GM19099 (cell line): ENCODE results near the gene LIME1.

Experiments used
- POLR2A ChIP-seq: IDR thresholded peaks from 3 replicates; pipeline ENCODE4 v1.6.1; 2011; ENCODE audit warnings: low read depth; ENCODE audit not compliant: insufficient read length; ENCODE audit errors: extremely low read depth

Gene LIME1

DNA sequence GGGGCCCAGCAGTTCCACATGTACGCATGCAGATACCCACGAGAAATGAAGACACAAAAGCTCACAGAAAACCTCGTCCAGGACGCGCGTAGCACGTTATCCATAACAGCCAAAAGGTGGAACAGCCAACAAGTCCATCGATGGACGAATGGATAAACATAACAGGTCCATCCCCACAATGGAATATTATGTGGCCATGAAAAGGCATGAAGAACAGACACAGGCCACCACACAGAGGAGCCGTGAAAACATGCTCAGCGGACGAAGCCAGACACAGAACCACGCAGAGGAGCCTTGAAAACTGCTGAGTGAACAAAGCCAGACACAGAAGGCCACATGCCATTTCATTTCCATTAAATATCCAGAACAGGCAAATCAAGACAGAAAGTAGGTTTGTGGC is 41.1 kb downstream of the LIME1 start:
- no peak for TF ChIP-seq POLR2A

DNA sequence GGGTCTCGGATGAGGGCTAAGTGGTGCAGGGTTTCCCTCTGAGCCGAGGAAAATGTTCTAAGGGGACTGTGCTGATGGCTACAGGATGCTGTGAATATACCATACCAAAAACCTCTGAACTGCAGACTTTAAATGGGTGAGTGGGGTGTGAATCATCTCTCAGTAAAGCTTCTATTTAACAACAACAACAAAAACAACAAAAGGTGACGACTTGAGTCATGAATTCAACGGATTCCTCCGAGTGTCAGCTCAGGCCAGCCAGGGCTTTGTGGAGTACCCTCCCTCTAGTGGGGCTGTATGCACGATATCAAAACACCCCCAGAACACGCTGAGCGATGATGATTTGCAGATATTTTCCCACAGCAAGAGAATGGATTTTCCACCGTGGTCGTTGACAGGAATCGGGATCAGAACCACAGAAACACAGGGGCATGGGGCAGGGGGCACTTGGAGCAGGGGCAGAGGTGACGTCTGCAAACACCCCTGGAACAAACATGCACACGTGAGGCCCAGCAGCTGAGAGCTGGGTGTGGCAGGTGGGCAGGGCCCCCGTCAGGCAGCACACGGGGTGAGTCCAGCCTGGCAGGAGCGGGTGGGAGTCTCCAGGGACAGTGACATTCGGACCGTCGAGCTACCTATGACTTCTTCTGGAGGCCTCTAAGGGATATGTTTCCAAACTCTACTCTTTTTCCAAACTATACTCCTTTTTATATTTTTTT is 41.7 kb downstream of the LIME1 start:
- no peak for TF ChIP-seq POLR2A

DNA sequence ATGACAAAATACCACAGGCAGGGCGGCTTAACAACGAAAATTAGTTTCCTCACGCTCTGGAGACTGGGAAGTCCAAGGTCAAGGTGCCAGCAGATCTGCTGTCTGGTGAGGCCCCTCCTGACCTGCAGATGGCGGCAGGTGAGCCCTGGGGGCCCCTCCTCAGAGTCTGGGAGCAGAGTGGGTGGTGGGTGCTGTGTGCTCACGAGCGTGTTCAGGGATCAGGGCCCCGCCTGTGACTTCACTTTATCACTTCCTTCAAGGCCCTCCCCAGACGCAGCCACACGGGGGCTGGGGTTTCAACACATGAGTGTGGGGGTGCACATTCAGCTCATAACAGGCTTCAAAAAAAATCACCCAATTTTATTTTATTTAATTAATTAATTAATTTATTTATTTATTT is 42.4 kb downstream of the LIME1 start:
- no peak for TF ChIP-seq POLR2A

DNA sequence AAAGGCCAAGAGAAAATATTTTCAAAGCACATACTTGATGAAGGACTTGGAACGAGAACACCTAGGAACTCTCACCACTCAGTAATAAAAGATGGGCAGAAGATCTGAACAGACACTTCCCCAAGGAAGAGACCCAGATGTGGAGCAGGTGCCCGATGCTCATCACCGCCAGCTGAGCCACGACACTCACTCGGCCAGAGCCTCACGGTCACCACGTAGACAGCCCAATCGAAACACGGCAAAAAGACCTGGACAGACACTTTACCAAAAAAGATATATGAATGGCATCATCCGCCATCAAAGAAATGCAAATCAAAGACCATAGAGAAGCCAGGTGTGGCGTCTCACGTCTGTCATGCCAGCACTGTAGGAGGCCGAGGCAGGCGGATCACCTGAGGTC is 44.7 kb downstream of the LIME1 start:
- TF ChIP-seq POLR2A: no peak

DNA sequence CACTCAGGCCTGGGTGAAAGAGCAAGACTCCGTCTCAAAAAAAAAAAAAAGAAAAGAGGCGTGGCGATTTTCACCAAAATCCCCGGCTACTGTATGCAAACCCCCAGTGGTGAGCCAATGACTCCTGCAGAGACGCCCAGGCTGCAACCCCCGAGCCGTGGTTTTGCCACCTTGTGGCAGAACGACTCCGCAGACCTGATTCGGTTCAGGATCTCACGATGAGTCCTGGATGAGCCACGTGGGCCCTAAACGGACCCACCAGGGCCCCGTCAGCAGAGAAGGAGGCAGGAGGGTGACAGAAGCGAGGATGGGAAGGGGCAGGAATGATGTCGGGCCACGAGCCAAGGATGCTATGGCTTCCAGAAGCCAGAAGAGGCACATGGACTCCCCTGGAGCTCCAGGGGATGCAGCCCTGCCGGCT is 45.6 kb downstream of the LIME1 start:
- TF ChIP-seq POLR2A: no peak

DNA sequence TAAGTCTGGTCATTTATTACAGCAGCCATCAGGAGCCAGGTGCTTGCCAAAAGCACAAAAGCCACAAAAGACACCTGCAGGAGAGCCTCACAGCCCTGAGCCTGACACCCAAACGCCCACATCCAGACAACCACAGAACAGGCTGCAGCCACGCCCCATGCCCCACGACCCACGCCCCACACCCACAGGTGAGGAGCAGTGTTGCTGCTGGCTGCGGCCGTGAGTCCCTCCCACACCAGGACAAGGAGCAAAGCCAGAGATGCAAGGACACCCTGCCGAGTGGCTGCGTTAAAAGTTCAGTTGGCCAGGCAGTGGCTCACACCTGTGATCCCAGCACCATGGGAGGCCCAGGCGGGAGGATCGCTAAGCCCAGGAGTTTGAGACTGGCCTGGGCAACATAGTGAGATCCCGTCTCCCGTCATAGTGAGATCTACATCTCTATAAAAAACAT is 46.1 kb downstream of the LIME1 start:
- no peak for TF ChIP-seq POLR2A

DNA sequence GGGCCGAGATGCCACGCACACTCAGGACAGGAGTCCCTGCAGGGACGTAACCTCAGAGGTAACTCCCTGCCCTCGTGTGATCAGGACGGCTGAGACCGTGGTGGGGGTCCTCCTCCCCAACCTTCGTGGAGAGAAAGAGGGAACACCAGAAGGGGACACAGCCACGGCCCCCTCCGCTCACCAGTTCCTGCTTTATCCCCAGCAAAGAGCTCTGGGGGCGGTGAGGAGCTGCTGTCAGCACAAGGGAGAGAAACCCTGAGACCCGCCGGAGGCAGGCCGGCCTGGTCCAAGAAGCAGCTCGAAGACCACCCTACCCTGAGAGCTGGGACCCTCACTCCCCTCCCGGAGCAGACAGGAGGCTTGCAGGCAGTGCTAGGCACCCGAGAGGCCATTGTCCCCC is 47.5 kb downstream of the LIME1 start:
- TF ChIP-seq POLR2A: no peak

DNA sequence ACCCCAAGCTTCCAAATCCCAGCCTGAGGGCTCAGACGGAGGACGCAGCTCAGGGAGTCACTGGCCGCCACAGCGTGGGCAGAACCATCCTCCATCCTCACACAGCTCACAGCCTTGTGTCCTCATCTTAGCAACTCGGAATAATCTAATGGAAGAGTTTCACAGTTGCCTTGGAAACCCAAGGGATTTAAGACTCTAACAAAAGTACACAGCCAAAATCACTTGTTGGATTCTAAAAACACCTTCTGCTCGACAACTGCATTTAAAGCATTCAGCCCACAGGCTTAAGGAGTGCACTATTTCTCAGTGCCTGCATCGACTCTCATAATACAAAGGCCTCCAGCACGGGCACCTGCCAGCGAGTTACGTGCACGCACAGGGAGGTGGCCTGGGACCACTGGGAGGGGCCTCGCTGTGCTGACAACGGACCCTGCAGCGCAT is 49.2 kb downstream of the LIME1 start:
- no peak for TF ChIP-seq POLR2A

DNA sequence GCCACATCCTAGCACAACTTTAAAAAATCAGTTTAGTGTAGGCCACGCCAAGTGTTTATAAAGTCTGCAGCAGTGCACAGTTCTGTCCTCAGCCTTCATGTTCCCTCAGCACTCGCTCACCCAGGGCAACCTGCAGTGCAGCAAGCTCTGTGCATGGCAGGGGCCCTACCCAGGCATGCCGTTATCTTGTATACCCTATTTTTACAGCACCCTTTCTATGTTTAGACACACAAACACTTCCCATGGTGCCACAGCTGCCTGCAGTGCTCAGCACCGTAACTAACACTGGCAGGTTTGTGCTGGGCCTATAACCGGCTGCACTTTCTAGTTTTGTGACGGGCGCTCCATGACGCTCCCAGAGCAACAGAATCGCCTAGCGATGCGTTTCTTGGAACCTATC is 50.8 kb downstream of the LIME1 start:
- TF ChIP-seq POLR2A: no peak

DNA sequence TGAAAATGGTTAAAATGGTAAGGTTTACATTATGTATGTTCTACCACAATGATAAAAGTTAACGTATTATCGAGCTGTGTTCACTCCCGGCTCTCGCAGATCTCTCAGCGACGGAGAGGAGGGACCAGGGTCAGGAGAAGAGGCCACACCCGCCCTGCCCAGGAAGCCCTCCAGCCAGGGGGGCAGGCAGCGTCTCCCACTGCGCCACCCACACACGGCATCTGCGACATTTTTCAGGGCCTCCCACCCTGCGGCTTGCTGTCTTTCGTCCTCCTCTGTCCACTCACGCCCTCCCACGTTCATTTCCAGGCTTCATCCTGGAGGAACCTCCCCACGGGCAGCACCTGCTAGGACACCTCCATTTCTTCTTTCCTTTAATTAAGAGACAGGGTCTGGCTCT is 51.3 kb downstream of the LIME1 start:
- no peak for TF ChIP-seq POLR2A
